H7 (cell line): ENCODE data around the gene HMCN1. TPM values are rescaled to one million over a fixed set of nuclear protein-coding genes. Genes with fewer than 3 reads are reported as not detected.
A peak's percentile ranks its signal among the peaks of the same experiment; 100 is the strongest.

ENCODE experiments used
- DNase-seq: peaks from one replicate; pipeline ENCODE4 v3.0.0; 2012
- H3K27me3 ChIP-seq: 2 replicates; pipeline ENCODE4 v1.6.0; 2011; ENCODE audit warnings: mild to moderate bottlenecking, low read length; ENCODE audit not compliant: control insufficient read depth, insufficient read depth
- H3K36me3 ChIP-seq: replicated peaks from 2 replicates; pipeline ENCODE4 v1.5.1; 2011; ENCODE audit warnings: low read length; ENCODE audit not compliant: control insufficient read depth, insufficient read depth
- H3K4me3 ChIP-seq: 2 replicates; pipeline ENCODE4 v1.5.1; 2011; ENCODE audit warnings: low read depth, mild to moderate bottlenecking, control low read depth, low read length, moderate library complexity; ENCODE audit not compliant: insufficient read depth
- total RNA-seq: library from RNA; depleted of rRNA; stranded (reverse); fragments of >200 nt; shearing (Covaris generic); gene quantifications from 2 replicates; pipeline ENCODE4 v1.2.3, GENCODE V29; 2014

Gene HMCN1
- total RNA-seq, 1 experiment from 2014 or later, result 7.3 TPM

DNA sequence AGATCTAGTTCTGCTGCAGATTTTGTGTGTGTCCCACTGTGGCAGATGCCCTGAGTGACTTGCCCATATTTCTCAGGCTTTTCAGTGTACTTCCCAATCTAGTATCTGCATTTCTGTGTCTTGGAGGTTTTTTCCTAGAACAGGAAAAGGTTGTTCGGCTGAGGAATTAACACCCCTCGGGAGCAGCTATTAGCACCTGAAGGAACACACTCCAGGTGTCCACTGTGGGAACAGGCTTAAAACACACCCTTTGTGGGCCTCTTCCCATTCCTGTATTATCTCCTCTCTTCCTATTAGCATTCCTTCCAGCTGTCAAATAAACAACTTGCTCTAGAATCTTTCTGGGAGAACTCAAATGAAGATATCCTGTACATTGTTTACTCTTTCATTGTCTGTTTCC lies 178.3 kb downstream of the HMCN1 start:
- no peak overlapping the region for H3K4me3 ChIP-seq
- peak; percentile 11 for DNase-seq
- no peaks in the 10 kb centered on the region for H3K27me3 ChIP-seq
- H3K36me3 ChIP-seq, result no peaks in the 10 kb centered on the region

DNA sequence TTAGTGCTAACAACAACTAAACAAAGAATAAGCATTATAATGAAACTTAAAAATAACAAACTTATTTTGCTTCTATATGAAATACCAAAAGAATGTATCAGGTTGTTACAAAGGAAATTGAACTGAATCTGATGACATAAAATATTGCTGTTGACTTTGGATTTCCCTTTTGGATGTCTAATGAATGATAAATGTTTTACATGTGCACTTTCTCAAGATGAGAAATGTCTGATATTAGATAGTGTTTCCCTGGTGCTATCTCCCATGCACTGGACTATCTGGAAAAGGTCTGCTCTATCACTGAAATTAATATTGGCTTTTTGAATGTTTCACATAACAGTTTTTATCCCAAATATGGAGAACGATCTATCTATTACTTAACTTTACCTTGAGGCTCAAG lies 179.9 kb downstream of the HMCN1 start:
- Histone ChIP-seq H3K27me3 (no peaks in the 10 kb centered on the region), H3K36me3 (no peaks in the 10 kb centered on the region), H3K4me3 (no peak overlapping the region)
- no peak for DNase-seq

DNA sequence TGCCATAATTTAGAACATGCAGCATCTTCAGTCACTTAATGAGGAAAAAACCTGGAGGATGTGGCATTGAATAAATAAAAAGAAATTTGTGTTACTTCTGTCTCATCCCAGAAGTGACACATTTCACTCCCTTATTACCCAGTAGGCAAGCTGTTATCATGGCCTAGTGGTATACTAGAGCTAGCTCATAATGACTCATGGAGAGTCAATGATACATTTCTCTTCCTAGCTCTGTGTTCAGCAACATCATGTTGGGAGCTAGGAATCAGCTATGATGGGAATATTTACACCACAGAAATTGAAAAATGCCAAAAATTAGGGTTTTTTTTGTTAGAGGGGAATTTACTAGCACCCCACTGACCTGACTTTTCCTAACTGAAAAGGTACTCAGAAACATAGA lies 182.7 kb downstream of the HMCN1 start:
- Histone ChIP-seq H3K36me3 (no peaks in the 10 kb centered on the region), H3K4me3 (no peak overlapping the region), H3K27me3 (no peaks in the 10 kb centered on the region)
- no peak for DNase-seq

GRCh38 chr1:185917646-185918045 lies 183.5 kb downstream of the HMCN1 start:
- peak; percentile 6 for DNase-seq
- Histone ChIP-seq H3K27me3 (no peaks in the 10 kb centered on the region), H3K4me3 (no peak overlapping the region), H3K36me3 (no peaks in the 10 kb centered on the region)

GRCh38 chr1:185920602-185921001 lies 186.4 kb downstream of the HMCN1 start:
- no peak for DNase-seq
- Histone ChIP-seq H3K36me3 (no peaks in the 10 kb centered on the region), H3K4me3 (no peak overlapping the region), H3K27me3 (no peaks in the 10 kb centered on the region)

DNA sequence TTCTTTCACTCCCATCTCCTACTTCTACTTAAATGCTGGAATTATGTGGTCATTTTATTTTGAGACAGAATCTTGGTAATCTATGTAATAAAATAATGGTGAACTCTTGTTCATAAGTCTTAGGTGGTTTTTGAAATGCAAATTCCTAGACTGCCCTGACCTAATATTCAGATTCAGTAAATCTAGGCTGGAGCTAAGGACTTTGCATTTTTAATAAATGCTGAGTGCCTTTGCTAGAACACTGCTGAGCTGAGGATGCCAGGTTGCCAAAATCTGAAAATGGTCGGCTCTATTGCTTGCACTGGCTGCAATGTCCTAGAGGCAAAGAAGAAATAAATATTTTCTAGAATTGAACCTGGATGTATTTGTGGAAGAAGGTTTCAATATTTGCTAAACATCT lies 187.4 kb downstream of the HMCN1 start:
- H3K4me3 ChIP-seq, result no peak overlapping the region

GRCh38 chr1:185926588-185926987 lies 192.4 kb downstream of the HMCN1 start:
- Histone ChIP-seq H3K4me3 (no peak overlapping the region), H3K27me3 (no peaks in the 10 kb centered on the region), H3K36me3 (no peaks in the 10 kb centered on the region)
- no peak for DNase-seq

More for the DNA sequence above, 187.4 kb downstream of the HMCN1 start:
- no peak for DNase-seq
- Histone ChIP-seq H3K27me3 (no peaks in the 10 kb centered on the region), H3K36me3 (no peaks in the 10 kb centered on the region)

- Histone ChIP-seq H3K4me3 (no peak overlapping the region), H3K36me3 (no peaks in the 10 kb centered on the region), H3K27me3 (no peaks in the 10 kb centered on the region)
- no peak for DNase-seq
Observed at GRCh38 chr1:185929776-185930175, 195.6 kb downstream of the HMCN1 start.

GRCh38 chr1:185931438-185931837 lies 197.2 kb downstream of the HMCN1 start:
- Histone ChIP-seq H3K36me3 (no peaks in the 10 kb centered on the region), H3K4me3 (no peak overlapping the region), H3K27me3 (no peaks in the 10 kb centered on the region)
- DNase-seq, result no peak

DNA sequence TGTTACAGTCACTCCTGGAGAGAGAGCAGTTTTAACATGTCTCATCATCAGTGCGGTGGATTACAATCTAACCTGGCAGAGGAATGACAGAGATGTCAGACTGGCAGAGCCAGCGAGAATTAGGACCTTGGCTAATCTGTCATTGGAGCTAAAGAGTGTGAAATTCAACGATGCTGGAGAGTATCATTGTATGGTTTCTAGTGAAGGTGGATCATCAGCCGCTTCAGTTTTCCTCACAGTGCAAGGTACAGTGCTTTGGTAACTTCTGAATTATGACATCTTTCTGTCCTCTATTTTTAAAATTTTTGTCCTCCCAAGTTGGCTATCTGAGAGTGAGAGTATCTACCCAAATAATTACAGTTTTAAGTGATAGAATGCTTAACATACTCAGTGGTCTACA lies 199.4 kb downstream of the HMCN1 start:
- DNase-seq, result no peak
- H3K4me3 ChIP-seq, result no peak overlapping the region
- H3K36me3 ChIP-seq, result no peaks in the 10 kb centered on the region
- H3K27me3 ChIP-seq, result no peaks in the 10 kb centered on the region

GRCh38 chr1:185934476-185935189 lies 200.4 kb downstream of the HMCN1 start:
- Histone ChIP-seq H3K36me3 (no peaks in the 10 kb centered on the region), H3K27me3 (no peaks in the 10 kb centered on the region), H3K4me3 (no peak overlapping the region)
- DNase-seq, result no peak

DNA sequence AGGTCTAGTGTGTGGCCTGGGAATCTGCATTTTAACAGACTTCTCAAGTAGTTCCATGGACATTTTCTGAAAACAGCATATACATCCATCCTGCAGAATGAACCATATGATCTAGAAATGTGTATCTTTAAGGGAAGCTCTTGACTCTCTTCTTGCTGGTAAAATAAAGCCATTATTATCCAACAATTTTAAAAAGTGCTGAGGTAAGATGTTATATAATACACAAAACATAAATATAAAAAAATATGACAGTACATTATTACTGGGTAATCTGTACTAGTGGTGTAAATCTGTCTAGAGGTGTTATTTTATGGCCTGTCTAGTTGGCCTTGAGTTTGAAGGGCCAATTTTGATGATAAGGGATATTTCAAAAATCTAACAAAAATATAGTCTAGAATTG lies 201.2 kb downstream of the HMCN1 start:
- H3K4me3 ChIP-seq, result no peak overlapping the region
- DNase-seq, result no peak
- H3K27me3 ChIP-seq, result no peaks in the 10 kb centered on the region
- H3K36me3 ChIP-seq, result no peaks in the 10 kb centered on the region

GRCh38 chr1:185936641-185937040 lies 202.4 kb downstream of the HMCN1 start:
- Histone ChIP-seq H3K4me3 (no peak overlapping the region), H3K36me3 (no peaks in the 10 kb centered on the region), H3K27me3 (no peaks in the 10 kb centered on the region)
- no peak for DNase-seq

DNA sequence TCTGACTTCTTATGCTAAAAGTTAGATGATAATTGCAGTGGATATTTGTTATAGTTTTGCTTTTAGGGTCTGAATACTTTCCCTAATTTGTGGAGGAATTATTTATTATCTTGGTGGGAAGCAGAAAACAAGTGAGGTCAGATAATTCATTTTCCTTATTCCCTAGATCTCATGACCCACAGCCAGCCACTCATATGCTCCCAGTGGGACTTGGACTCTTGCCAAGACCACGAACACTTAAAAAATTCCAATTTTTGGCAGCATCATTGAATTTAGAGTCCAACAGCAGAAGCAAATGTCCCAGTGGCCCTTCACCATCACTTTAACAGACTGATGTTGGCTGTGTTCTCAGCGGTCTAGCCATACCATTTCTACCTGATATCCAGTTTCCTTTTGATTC lies 204.2 kb downstream of the HMCN1 start:
- Histone ChIP-seq H3K27me3 (no peaks in the 10 kb centered on the region), H3K36me3 (no peaks in the 10 kb centered on the region), H3K4me3 (no peak overlapping the region)
- DNase-seq, result no peak

GRCh38 chr1:185939142-185939541 lies 205.0 kb downstream of the HMCN1 start:
- H3K27me3 ChIP-seq, result no peaks in the 10 kb centered on the region
- no peaks in the 10 kb centered on the region for H3K36me3 ChIP-seq
- peak; percentile 1 for DNase-seq
- no peak overlapping the region for H3K4me3 ChIP-seq

DNA sequence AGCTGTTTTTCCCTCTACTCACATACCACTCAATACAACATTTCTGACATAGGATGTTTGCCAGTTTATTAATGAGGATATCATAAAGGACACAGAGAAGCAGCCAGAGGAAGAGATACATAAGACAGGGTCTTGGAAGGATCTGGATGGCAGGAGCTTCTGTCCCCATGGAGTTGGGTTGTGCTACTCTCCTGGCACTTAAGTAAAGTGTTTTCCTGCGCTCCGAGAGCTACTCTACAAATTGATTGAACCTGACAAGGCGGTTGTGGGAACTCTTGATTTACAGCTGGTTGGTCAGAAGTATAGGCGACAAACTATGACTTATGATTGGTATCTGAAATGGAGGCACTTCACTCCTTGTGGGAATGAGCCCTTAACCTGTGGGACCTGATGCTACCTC lies 208.8 kb downstream of the HMCN1 start:
- Histone ChIP-seq H3K27me3 (no peaks in the 10 kb centered on the region), H3K36me3 (no peaks in the 10 kb centered on the region), H3K4me3 (no peak overlapping the region)
- no peak for DNase-seq
